ENCODE measurements around the gene ZNF408.
"Not testable (repeated sequence)": the region's sequence is repeated elsewhere in the genome, so short reads cannot be mapped to it uniquely, and the experiment has no call there.

The ZNF408 gene

DNA sequence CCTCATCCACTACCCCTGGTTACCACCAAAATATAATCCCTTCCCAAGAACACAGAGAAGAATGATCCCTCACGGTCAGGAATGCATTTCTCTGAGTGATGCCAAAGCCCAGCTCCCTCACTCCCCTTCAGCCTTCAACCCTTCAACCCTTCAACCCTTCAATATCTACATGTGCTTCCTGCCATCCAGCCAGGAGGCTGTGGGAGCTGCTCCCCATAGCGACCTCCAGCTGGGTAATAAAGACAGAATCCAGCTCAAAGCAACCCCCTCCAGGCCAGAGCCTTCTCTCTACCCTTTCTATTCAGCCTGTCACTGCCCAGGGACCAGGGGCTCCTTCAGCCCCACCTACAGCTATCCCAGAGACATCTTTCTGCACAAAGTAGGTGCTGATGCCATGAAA lies 3.1 kb upstream of the ZNF408 start:
- DNase-seq (ENCODE audit: low read depth) = no peak

DNA sequence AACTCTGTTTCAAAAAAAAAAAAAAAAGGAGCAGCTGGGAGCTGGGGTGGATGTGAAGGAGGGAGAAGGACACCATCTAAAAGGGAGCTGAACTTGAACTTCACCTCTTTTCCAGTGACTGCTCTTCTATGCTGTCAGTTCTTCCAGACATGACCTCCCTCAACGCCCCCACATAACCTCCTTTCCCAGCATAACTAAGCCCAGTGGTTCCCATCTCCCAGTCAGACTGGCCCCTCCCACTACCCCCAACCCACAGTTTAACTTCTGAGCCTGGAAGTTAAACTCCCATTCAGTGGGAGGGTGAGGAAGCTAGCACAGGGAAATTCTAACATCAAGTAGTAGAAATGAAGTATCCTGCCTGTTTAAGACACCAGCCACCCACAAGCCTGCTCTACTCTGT lies 2.2 kb upstream of the ZNF408 start:
- no peak for DNase-seq (ENCODE audit: low read depth)

DNA sequence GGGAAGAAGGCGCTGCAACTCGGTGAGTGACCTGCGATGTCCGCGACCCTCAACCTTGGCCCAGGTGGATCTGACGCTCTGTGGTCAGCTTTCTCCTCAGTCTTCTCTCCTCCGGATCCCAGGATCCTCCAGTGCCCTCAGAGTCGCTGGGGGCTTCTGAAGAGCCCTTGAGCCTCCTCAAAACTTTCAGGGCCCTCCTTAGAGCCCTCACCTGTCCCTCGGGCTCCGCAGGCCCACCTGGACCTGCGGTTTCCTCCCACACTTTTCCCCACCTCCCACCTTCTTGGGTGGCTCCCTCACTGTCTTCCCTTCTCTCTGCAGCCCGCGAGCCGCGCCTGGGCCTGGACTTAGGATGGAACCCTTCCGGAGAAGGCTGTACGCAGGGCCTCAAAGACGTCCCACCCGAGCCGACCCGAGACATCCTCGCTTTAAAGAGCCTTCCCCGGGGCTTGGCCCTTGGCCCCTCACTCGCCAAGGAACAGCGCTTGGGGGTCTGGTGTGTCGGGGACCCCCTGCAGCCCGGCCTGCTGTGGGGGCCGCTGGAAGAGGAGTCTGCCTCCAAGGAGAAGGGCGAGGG lies 335 bp downstream of the ZNF408 start:
- DNase-seq (ENCODE audit: low read depth) = no peak

DNA sequence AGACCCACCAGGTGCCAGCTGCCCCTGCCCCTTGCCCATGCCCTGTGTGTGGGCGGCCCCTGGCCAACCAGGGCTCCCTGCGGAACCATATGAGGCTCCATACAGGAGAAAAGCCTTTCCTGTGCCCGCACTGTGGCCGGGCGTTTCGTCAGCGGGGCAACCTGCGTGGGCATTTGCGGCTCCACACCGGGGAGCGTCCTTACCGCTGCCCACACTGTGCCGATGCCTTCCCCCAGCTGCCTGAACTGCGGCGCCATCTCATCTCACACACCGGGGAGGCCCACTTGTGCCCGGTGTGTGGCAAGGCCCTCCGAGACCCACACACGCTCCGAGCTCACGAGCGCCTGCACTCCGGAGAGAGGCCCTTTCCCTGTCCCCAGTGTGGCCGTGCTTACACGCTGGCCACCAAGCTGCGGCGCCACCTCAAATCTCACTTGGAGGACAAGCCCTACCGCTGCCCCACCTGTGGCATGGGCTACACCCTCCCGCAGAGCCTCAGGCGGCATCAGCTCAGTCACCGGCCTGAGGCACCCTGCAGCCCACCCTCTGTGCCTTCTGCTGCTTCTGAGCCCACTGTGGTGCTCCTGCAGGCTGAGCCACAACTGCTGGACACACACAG lies 4.3 kb downstream of the ZNF408 start:
- no peak for DNase-seq (ENCODE audit: low read depth)

DNA sequence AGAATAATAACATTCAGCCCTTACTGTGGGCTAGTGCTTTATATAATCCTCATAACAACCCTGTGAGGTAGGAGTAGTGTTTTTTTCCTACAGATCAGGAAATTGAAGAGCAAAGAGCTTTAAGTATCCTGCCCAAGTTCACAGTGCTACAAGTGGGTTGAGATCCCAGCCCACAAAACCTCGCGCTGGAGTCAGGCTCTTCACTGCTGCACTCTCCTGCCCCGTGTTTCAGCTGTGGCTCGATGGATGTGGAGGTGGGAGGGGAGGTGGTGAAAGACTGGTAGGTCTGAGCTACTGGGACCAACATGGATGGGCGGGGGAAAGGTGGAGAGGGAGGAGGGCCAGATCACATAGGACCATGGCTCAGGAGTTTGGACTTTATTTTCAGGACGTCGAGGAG lies 6.1 kb downstream of the ZNF408 start:
- no peak for DNase-seq (ENCODE audit: low read depth)

DNA sequence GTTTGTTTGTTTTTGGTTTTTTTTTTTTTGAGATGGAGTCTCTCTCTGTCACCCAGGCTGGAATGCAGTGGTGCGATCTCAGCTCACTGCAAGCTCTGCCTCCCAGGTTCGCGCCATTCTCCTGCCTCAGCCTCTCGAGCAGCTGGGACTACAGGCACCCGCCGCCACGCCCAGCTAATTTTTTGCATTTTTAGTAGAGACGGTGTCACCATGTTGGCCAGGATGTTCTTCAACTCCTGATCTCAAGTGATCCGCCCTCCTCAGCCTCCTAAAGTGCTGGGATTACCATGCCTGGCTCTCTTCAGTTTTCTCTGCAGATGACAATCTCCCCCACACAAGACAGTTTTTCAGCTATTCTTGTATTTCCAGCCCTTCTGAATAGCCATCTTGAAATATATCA lies 8.5 kb downstream of the ZNF408 start:
- not testable (repeated sequence) for DNase-seq (ENCODE audit: low read depth)

DNA sequence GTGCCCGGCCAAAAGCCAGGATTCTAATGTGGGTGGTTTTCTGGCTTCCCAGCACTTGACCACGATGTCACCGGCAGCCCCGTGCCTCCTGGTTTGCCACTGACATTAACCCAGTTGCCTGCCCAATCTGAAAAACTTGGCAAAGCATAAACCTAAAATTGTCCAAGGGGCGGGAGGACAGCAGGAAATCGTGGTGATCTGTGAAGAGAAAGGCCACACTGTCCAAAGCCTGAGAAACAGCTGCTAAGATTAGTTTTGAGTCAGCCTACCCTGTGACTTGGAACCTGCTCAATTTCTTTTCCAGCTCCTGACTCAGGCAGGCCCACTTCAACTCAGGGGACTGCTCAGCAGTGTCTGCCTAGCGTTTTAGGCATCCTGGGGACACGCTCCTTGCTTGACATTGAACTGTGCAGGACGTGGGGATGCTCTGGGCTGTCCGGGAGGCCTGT lies 10.0 kb downstream of the ZNF408 start:
- no peak for DNase-seq (ENCODE audit: low read depth)

DNA sequence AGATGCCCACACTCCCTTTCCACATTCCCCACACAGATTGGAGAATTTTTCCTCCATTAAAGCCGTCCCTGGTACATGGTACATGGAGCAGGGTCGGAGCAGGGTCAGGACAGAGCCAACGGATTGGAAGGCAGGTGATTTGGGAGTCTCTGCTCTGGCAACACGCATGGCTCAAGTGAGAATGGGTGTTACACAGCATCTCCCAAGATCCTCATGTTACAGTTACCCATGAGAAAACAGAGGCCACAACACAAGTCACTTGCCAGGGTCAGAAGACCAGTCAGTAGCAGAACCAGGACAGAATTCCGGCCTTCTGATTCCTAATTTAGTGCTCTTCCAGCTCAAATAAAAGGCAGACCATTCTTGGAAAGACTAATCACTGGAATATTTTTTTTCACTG lies 10.5 kb downstream of the ZNF408 start:
- DNase-seq (ENCODE audit: low read depth) = no peak

DNA sequence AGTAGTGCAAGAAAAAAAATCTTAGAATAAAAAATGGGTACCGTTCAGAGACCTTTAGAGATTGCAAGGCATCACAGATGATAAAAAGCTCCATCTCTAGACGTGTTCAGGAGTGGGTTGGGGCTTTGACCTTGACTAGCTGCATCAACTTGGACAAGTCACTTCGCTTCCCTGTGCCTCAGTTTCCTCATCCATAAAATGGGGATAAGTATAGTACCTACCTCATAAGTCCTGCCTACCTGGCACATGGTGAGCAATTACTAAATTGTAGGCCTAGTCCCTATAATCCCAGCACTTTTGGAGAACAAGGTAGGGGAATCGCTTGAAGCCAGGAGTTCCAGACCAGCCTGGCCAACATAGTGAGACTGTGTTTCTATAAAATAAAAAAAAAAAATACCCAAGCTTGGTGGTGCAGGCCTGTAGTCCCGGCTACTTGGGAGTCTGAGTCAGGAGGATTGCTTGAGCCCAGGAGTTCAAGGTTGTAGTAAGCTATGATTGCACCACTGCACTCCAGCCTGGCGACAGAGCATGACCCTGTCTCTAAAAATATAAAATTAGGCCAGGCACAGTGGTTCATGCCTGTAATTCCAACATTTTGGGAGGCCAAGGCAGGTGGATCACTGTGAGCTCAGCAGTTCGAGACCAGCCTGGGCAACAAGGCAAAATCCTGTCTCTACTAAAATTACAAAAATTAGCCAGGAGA lies 12.2 kb downstream of the ZNF408 start:
- DNase-seq (ENCODE audit: low read depth) = no peak

DNA sequence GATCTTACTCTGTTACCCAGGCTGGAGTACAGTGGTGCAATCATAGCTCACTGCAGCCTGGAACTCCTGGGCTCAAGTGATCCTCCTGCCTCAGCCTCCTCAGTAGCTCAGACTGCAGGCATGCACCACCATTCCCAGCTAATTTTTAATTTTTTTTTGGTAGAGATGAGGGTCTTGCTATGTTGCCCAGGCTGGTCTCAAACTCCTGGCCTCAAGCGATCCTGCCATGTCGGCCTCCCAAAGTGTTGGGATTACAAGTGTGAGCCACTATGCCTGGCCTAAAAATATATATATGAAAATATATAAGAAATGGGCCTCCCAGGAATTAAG lies 17.0 kb downstream of the ZNF408 start:
- DNase-seq (ENCODE audit: low read depth) = not testable (repeated sequence)

DNA sequence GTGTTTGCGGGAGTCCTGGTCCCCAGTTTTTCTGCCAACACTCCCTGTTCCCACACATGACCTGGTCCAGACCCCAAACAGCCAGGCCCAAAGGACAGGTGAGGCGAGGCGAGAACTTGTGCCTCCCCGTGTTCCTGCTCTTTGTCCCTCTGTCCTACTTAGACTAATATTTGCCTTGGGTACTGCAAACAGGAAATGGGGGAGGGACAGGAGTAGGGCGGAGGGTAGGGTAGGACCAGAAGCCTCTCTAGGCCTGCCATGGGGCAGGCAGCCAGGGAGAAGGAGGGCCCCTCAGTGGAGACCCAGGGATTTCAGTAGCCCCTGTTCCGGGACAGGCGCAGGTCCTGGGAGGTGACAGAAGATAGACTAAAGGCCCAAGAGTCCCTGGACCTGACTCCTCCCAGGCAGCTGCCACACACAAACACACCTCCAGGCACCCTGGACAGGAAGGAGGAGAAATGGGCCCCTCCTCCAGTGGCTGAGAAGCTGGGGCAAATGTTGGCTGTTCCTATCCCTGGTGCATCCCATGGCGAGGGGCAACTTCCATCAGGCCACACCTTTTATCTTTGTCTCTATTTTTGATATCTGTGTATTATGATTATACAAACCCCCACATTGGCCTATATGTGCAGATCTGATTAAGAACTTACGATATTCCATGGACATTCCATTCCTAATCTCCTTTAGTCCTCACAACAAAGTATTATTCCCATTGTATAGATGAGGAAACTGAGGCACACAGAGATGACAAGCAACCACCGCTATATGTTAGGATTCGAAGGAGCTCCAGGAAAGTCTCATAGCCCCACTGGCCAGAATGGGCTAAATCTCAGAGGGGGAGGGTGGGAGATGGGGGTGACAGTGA lies 17.6 kb downstream of the ZNF408 start:
- no peak for DNase-seq (ENCODE audit: low read depth)

DNA sequence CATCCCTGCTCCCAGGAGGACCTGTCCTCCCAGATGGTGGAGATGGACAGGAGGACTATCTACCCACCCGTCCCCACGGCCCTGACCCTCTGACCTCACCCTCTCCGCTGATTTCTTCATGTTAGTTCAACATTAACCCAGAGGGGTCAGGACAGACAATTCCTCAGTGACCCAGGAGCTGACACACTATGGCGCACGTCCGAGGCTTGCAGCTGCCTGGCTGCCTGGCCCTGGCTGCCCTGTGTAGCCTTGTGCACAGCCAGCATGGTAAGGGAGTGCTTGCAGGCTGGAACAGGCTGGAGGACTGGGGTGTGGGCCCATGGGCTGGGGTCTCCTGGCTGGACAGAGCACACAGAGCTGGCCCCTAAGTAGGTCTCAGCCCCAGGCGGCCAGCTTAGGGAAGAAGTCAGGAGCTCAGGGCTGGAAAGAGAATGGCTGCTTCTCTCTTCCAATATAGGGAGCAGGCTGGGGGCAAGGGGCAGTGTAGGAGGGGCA lies 18.3 kb downstream of the ZNF408 start, which contains the start of gene F2:
Gene F2 (plus strand): TSS at position 166 of the 495 bp plus-strand sequence. CDS start 23 bp downstream, at position 189.
- no peak for DNase-seq (ENCODE audit: low read depth)

DNA sequence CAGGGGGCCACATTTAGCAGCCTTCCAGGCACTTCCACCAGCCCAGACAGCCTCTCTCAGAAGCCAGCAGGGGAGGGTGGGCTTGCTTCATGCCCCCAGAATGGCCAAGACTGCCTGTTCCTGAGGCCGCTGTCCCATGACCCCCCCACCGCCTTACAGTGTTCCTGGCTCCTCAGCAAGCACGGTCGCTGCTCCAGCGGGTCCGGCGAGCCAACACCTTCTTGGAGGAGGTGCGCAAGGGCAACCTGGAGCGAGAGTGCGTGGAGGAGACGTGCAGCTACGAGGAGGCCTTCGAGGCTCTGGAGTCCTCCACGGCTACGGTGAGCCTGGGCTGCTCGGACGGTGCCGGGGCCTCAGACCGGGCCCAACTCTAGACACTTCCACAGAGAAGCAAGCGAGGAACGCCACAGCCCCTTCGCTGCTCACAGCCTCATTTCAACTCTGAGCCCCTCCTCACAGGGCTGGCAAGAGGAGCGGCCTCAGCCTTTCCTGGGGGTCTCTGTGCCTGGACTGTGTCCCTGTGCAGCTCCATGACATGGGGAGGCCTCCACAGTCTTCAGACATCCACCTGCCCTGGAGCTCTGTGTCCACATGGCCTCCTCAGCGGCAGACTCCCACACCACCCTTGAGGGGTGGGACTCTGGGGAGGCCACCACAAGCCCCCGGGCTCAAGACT lies 18.9 kb downstream of the ZNF408 start:
- DNase-seq (ENCODE audit: low read depth) = no peak

DNA sequence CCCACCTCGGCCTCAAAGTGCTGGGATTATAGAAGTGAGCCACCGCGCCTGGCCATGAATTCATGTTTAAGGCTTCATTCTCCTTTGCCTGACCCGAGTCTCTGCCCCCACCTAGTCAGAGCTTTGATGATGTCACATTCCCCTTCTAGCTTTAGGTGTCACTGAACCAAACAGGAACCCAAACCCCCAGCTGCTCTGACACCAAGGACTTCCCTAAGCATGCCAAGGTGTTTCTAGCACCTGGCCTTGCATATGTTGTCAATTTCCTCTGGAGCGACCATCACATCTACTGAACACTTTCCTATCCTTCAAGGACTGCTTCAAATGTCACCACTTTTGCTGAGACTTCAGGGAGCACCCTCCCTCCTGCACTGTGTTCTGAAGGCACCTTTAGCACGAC lies 20.5 kb downstream of the ZNF408 start:
- no peak for DNase-seq (ENCODE audit: low read depth)

DNA sequence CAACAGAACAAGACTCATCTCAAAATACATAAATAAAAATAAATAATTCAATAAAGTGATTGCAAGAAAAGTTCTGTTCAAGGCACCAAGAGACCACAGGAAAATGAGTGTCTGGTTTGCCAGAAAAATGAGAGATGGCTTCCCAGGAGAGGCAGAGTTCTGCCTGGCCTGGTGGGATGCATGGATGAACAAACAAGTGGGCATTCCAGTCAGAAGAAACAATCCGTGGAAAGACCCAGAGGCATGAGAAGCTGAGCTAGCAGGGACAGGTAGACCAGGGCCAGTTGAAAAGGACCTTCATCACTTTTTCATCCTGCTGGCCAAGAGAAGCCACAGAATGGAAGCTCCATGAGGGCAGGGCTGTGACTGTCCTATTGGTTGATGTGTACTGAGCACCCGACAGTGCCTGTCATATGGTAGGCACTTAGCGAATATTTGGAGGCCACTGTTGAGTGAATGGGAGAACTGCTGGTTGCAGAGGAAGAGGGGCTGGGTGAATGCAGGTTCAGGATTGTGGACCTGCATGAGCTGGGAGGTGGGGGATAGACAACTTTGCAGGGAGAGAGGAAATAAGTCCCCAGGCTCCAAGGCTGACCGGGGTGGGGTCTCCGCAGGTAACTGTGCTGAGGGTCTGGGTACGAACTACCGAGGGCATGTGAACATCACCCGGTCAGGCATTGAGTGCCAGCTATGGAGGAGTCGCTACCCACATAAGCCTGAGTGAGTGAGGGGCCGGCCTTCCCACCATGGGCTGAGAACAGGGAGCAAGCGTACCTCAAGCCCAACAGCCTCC lies 21.9 kb downstream of the ZNF408 start:
- no peak for DNase-seq (ENCODE audit: low read depth)

DNA sequence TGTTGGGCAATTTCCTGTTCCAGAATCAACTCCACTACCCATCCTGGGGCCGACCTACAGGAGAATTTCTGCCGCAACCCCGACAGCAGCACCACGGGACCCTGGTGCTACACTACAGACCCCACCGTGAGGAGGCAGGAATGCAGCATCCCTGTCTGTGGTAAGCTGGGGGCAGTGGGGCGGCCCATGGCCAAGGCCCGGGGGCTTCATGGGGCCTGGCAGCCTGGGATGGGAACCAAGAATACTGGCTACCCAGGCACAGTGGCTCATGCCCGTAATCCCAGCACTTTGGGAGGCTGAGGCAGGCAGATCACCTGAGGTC lies 22.5 kb downstream of the ZNF408 start:
- no peak for DNase-seq (ENCODE audit: low read depth)

DNA sequence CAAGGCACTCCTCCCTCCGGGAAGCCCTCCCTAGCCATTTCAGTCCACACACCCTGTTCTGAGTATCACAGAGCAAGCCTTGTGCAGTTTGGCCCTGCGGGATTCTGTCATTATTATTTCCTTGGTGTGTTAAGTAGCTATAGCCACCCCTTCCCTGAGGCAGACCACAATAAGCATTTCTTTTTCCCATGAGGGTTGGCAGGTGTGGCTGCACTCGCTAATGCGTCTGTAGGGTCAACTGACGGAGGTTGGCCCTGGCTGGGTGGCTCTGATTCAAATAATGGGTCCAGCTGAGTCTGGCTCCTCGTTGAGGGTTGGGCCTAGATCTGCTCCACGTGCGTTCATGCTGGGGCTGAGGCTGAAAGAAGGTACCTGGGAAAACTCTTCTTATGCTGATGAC lies 23.3 kb downstream of the ZNF408 start:
- DNase-seq (ENCODE audit: low read depth) = no peak

DNA sequence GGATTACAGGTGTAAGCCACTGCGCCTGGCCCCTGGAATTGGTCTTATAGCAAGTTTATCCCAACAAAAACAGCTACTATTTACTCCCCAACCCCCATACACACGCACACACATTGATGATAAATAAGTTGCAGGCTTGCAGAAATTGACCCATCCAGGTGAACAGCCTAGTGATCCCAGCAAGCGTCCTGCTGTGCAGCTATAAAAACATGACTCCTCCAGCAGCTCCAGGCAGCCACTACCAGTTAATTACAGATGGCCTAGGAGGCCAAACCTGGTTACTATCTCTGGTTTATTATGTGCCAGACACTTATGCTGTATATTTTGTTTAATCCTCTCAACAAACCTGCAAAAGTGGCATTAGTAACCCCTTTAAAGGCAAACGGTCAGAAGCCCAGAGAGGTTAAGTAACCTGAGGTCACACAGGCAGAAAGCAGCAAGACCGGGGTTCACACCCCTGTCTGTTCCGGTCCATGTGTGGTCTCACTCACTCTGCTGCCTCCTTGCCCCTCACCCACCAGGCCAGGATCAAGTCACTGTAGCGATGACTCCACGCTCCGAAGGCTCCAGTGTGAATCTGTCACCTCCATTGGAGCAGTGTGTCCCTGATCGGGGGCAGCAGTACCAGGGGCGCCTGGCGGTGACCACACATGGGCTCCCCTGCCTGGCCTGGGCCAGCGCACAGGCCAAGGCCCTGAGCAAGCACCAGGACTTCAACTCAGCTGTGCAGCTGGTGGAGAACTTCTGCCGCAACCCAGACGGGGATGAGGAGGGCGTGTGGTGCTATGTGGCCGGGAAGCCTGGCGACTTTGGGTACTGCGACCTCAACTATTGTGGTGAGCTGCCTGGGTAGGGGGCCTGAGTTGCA lies 24.7 kb downstream of the ZNF408 start:
- no peak for DNase-seq (ENCODE audit: low read depth)

DNA sequence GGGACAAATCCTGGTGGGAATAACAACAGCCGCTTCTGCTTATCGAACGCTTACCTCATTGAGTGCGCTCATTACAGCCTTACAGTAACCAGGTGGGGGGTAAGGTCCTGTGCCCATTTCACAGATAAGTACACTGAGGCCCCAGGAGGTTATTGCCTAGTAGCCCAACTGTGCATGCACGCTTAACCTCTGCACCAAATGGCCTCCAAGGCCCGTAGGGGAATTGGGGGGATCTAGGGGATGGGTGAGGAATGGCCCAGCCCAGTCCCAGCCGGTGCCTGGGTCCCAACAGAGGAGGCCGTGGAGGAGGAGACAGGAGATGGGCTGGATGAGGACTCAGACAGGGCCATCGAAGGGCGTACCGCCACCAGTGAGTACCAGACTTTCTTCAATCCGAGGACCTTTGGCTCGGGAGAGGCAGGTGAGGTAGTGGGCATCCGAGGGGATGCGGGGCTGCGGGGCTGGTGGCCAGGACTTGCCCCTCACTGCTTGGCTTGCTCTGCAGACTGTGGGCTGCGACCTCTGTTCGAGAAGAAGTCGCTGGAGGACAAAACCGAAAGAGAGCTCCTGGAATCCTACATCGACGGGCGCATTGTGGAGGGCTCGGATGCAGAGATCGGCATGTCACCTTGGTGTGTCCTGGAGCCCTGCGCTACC lies 25.5 kb downstream of the ZNF408 start:
- DNase-seq (ENCODE audit: low read depth) = no peak

Data from activated T-helper 9 cell treated with anti-CD3 and anti-CD28 coated beads, Interleukin-2, amount 50 U/mL, for 16 hours (primary cell).